ENCODE data around the gene GULP1. TPM values are rescaled to one million over a fixed set of nuclear protein-coding genes. Genes with fewer than 3 reads are reported as not detected.

The GULP1 gene
- total RNA-seq, 4 donors from 2014 or later = 34.0 to 46.3 (median 38.0) TPM

- no peak for DNase-seq
- no peak overlapping the region for H3K4me3 ChIP-seq (replicated peaks in 1 of 3)
- intact Hi-C loops (cut with DNase I) = no loop called here
- 93 to 96% methylated on average over 4 of the region's 4 CpGs for WGBS, 2 donors
- TF ChIP-seq CTCF (IDR thresholded peaks at IDR 0.05) (no peak), POLR2A (IDR thresholded peaks at IDR 0.05) (no peak)
- H3K36me3 ChIP-seq = no peaks in the 10 kb centered on the region
- H3K27ac ChIP-seq = no peak overlapping the region
- H3K27me3 ChIP-seq = no peaks in the 10 kb centered on the region
- H3K4me1 ChIP-seq = no peaks in the 10 kb centered on the region
- no peaks in the 10 kb centered on the region for H3K9me3 ChIP-seq
Observed at GRCh38 chr2:188315750-188316149, 24.1 kb downstream of the GULP1 start.

GRCh38 chr2:188316342-188316741, 24.7 kb downstream of the GULP1 start:
- Histone ChIP-seq H3K4me1 (no peaks in the 10 kb centered on the region), H3K4me3 (replicated peaks in 1 of 3) (no peak overlapping the region), H3K9me3 (no peaks in the 10 kb centered on the region), H3K36me3 (no peaks in the 10 kb centered on the region), H3K27ac (no peak overlapping the region), H3K27me3 (no peaks in the 10 kb centered on the region)
- no peak for TF ChIP-seq POLR2A (IDR thresholded peaks at IDR 0.05)
- no peak for TF ChIP-seq CTCF (IDR thresholded peaks at IDR 0.05)
- 89 to 97% methylated on average over 1 of the region's 1 CpG for WGBS, 2 donors
- intact Hi-C loops (cut with DNase I) = no loop called here
- no peak for DNase-seq

- DNase-seq = no peak
- 90 to 93% methylated on average over 4 of the region's 4 CpGs for WGBS, 2 donors
- intact Hi-C loops (cut with DNase I) = no loop called here
- Histone ChIP-seq H3K36me3 (no peaks in the 10 kb centered on the region), H3K27ac (no peak overlapping the region), H3K27me3 (no peaks in the 10 kb centered on the region), H3K4me3 (replicated peaks in 1 of 3) (no peak overlapping the region), H3K9me3 (no peaks in the 10 kb centered on the region), H3K4me1 (no peaks in the 10 kb centered on the region)
- no peak for TF ChIP-seq CTCF (IDR thresholded peaks at IDR 0.05)
- TF ChIP-seq POLR2A (IDR thresholded peaks at IDR 0.05) = no peak
Observed at GRCh38 chr2:188316791-188317423, 25.2 kb downstream of the GULP1 start.

- no peak for DNase-seq
- Histone ChIP-seq H3K36me3 (no peaks in the 10 kb centered on the region), H3K4me1 (no peaks in the 10 kb centered on the region), H3K4me3 (replicated peaks in 1 of 3) (no peak overlapping the region), H3K27me3 (no peaks in the 10 kb centered on the region), H3K27ac (no peak overlapping the region), H3K9me3 (no peaks in the 10 kb centered on the region)
- 87 to 90% methylated on average over 4 of the region's 4 CpGs for WGBS, 2 donors
- TF ChIP-seq CTCF (IDR thresholded peaks at IDR 0.05) (no peak), POLR2A (IDR thresholded peaks at IDR 0.05) (no peak)
- intact Hi-C loops (cut with DNase I) = no loop called here
Observed at GRCh38 chr2:188318161-188318749, 26.6 kb downstream of the GULP1 start.

GRCh38 chr2:188319838-188320237, 28.2 kb downstream of the GULP1 start:
- H3K4me3 ChIP-seq (replicated peaks in 1 of 3) = no peak overlapping the region
- H3K27me3 ChIP-seq = no peaks in the 10 kb centered on the region
- 88 to 100% methylated on average over 1 of the region's 1 CpG for WGBS, 2 donors
- intact Hi-C loops (cut with DNase I) = no loop called here
- no peaks in the 10 kb centered on the region for H3K36me3 ChIP-seq
- TF ChIP-seq POLR2A (IDR thresholded peaks at IDR 0.05) (no peak), CTCF (IDR thresholded peaks at IDR 0.05) (no peak)
- no peaks in the 10 kb centered on the region for H3K9me3 ChIP-seq
- no peaks in the 10 kb centered on the region for H3K4me1 ChIP-seq
- H3K27ac ChIP-seq = no peak overlapping the region
- no peak for DNase-seq
